ENCODE measurements around the gene MRPL55. TPM values are rescaled to one million over a fixed set of nuclear protein-coding genes. Genes with fewer than 3 reads are reported as not detected.

Gene MRPL55
- total RNA-seq, 1 donor from 2014 or later, result 56.1 TPM

GRCh38 chr1:228084797-228085196, 24.3 kb downstream of the MRPL55 start:
- no peak for DNase-seq (ENCODE audit: low spot score)

GRCh38 chr1:228084325-228084724, 24.8 kb downstream of the MRPL55 start:
- no peak for DNase-seq (ENCODE audit: low spot score)

DNA sequence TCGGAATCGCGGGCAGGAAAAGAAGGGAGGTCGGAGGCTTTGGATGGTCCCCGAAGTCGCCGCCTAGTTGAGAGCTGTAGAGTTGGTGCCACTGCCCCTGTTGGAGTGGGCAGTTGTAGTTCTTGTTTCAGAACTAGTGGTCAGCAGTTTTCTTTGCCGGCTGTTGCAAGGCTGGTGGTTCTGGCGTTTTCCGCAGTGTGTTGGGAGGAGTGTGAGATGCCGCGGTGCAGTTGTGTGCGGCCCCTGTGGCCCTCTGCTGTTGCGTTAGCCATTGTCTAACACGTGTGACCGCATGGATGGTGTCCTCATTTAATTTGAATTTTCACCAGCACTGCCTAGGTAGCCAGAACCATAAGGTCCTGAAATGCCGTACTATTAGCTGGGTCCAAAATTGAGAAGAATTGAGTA, 25.2 kb downstream of the MRPL55 start:
- no peak for DNase-seq (ENCODE audit: low spot score)

- DNase-seq (ENCODE audit: low spot score), result peak; percentile 61
These were observed 25.9 kb downstream of the MRPL55 start for GRCh38 chr1:228082918-228083870.

DNA sequence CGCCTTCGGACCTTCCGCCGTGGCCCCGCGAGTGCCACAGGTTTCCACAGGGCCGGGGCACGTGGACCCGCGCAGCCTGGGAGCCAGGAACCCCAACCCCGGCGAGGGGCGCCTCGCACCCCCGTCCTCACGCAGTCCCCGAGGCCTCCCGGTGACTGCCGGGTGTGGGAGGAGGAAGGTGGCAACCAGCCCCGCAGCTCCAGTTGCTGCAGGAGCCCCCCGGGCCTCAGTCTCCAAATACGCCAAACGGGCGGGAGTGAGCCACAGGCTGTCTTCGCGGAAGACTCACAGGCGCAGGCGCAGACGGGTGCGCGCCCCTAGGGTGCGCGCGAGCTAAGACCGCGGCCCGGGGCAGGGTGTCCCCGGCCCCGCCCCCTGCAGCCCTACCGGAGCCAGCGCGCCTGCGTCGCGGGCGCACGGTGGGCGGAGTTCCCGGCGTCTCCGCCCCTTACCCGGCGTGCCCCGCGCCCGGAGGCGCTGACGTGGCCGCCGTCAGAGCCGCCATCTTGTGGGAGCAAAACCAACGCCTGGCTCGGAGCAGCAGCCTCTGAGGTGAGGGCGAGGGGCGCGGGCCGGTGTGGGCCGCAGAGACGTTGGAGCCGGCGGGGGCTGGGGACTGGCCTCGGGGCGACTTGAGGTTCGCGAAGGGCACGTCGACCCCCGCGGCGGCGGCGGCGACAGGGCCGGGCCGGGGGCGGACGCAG, 26.7 kb downstream of the MRPL55 start, which contains the start of gene ARF1:
Gene ARF1, plus strand, starts transcription at position 495 of the 704 bp plus-strand sequence. CDS start 14,407 bp downstream, outside the sequence.
- peak; percentile 92 for DNase-seq (ENCODE audit: low spot score)

GRCh38 chr1:228081578-228082213, 27.4 kb downstream of the MRPL55 start:
- DNase-seq (ENCODE audit: low spot score), result no peak

DNA sequence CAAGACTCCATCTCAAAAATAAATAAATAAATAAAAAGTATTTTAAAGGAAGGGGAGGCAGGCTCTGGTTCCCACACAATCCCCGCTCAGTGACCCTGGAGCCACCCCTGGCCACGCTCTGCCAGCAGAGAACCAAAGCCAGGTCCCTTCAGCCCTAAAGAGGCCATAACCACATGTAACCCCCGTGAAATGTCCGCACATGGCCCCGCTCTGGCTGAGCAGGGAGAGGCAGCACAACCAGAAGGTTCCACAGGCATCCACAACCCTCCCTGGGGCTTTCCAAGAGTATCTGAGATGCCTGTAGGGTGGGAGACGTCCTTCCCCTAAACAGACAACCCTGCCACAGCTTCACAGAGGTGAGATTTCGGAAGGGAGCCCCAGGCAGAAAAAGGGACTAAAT, 28.0 kb downstream of the MRPL55 start:
- DNase-seq (ENCODE audit: low spot score), result no peak

- no peak for DNase-seq (ENCODE audit: low spot score)
These were observed 29.4 kb downstream of the MRPL55 start for GRCh38 chr1:228079601-228080263.

DNA sequence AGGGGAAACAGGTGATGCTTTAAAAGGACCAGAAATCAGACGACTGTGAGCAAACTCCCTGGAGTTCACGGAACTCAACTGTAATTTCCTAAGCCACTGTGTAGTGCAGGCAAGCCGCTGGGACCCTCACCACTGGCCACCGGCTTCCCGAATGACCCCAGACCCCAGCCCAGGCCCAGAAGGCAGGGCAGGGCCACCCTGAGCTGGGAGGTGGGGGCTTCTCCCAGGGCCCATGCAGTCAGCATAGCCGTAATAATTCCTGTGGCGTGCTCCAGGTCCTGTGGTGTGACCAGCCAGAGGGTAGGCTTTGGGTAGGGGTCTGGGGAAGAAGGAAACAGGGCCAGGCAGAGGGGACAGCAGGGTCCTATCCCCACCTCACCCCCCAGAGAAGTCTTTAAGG, 30.1 kb downstream of the MRPL55 start:
- no peak for DNase-seq (ENCODE audit: low spot score)

GRCh38 chr1:228077565-228078330, 31.4 kb downstream of the MRPL55 start:
- no peak for DNase-seq (ENCODE audit: low spot score)

GRCh38 chr1:228076796-228077430, 32.2 kb downstream of the MRPL55 start:
- no peak for DNase-seq (ENCODE audit: low spot score)

DNA sequence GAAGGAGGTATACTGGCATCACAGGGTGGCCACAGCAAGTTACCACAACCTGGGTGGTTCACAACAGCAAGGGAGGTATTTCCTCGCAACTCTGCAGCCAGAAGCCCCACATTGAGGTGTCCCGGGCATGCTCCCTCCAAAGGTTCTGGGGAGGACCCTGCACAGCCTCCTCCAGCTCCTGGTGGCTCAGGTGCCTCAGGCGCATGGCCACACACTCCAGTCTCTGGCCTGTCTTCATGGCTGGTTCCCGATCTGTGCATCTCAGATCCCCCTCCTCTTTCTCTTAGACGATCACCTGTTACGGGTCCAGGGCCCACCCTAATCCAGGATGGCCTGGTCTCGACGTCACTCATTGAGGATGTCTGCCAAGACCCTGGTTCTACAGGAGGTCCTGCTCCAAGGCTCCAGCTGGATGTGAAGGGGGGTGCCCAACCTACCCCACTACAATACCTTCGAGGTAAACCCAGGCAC, 33.3 kb downstream of the MRPL55 start:
- DNase-seq (ENCODE audit: low spot score), result no peak

GRCh38 chr1:228074954-228075730, 34.0 kb downstream of the MRPL55 start:
- no peak for DNase-seq (ENCODE audit: low spot score)

DNA sequence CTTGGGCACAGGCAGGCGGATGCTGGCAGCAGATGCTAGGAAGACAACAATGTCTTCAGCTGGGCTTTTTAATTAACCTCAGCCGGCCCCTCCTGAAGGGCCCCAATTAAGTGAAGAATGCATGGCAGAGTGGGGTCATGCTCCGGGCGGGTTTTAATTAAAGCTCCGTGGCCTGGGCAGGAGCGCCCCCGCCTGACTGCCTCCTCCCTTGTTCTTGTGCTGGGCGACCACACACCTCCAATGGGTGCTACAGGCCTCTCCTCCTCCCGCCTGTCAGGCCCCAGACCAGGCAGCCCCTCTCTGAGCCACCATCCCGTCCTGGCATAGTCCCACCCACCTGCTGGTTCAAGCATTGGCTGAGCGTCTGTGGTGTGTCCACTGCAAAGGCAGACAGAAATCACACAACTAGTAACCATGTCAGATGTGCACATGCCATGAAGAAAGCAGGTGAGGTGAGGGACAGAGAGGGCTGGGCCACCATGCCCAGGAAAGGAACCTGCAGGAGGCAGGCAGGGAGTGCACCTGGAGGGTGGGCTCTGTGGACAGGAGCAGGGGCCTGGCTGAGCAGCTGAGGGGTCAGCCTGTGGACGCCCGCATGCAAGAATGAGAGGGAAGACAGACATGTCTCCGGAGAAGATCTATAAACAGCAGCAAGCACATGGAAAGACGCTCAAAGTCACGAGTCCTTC, 35.1 kb downstream of the MRPL55 start:
- DNase-seq (ENCODE audit: low spot score), result no peak

DNA sequence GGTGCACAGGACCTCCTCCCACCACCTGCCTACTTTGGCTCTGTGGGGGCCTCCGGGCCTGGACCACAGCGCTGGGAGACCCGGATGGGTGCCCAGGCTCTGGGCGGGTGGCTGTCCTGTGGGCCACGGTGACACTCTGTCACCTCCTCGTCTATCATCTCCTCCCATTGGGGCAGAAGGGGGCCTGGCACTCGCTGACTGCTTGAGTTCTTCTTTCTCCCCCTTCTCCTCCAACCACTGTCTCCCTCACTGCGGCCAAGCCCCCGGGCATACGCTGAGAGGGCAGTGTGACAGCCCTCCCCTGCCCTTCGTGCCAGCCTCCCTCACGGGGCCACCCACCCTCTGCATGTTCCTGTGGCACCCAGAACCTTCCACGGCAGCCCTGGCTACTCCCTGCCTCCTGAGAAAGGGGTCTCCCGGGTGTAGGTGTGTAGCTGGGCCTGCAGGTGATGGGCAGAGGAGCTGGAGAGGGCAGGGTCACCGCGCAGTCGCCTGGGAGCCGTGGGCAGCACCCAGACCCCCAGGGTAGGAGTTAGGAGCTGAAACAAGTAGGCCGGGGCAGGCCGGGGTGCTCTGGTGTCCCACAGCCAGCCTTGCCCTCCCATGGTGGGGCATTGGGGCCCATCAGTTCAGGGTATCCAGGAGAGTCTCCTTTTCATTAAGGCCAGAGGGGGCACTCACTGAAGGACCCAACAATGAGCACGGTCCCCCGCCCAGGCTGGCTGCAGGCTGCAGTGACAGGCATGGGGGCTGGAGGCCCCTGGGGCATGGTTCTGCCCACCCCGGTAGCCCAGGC, 35.8 kb downstream of the MRPL55 start:
- DNase-seq (ENCODE audit: low spot score), result no peak

GRCh38 chr1:228072658-228073043, 36.4 kb downstream of the MRPL55 start:
- DNase-seq (ENCODE audit: low spot score), result no peak

DNA sequence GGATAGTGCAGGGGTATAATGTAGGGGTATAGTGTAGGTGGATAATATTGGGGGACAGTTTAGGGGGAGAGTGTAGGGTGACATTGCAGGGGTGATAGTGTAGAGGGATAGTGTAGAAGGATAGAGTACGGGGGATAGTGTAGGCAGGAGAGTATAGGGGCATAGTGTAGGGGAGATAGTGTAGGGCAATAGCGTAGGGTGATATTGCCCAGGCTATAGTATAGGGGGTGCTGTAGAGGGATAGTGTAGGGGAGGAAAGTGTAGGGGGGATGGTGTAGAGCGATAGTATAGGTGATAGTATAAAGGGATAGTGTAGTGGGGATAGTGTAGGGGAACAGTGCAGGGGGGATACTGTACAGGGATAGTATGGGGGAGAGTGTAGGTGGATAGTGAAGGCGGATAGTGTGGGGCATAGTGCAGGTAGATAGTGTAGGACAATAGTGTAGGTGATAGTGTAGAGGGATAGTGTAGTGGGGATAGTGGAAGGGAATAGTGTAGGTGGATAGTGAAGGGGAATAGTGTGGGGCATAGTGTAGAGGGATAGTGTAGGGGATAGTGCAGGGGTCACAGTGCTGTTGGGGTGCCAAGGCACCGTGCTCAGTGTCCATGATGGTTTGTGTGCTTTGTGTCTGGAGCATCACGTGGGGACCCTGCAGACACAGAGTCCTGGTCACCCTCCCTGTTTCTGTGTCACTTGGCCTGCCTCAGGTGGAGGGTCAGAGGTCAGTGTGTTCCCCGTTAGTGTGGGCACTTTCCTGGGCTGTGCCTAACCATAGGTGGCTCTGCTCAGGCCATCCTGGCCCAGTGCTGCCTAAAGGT, 37.1 kb downstream of the MRPL55 start:
- DNase-seq (ENCODE audit: low spot score), result no peak

All from mucosa of gallbladder (tissue), 1 donor.